Measurements from ENCODE around the gene TNRC6B.

The TNRC6B gene

DNA sequence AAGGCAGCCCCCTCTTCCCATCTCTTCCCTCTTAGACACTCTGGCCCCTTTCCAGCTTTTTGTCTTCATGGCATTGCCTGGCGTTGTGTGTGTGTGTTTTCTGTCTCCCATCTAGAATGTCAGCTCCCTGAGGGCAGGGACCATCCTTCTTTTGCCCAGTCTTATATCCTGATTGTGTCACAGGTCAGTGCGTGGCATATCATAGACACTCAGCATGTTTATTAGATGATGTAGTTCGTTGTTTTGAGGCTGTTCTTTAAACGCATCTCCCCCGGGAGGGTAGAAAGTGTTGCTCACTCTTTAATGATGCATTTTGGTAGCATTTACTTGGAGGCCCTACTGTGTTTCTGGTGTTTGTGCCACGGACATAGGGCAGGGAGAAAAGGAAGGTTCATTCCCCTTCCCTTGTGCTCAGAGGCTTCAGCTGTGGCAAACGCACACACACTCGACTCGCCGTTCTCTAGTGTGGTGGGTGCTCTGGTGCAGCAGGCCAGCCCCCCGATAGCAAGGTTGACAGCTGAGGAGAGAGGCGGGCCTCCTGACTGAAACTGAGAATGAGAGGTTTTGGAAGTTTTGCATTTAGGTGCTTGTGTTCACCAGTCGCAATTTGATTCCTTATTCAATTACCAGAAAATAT is 60.2 kb downstream of the TNRC6B start:
- H3K4me2 ChIP-seq (ENCODE audit: low read length), result peak overlapping the region; percentile 93

DNA sequence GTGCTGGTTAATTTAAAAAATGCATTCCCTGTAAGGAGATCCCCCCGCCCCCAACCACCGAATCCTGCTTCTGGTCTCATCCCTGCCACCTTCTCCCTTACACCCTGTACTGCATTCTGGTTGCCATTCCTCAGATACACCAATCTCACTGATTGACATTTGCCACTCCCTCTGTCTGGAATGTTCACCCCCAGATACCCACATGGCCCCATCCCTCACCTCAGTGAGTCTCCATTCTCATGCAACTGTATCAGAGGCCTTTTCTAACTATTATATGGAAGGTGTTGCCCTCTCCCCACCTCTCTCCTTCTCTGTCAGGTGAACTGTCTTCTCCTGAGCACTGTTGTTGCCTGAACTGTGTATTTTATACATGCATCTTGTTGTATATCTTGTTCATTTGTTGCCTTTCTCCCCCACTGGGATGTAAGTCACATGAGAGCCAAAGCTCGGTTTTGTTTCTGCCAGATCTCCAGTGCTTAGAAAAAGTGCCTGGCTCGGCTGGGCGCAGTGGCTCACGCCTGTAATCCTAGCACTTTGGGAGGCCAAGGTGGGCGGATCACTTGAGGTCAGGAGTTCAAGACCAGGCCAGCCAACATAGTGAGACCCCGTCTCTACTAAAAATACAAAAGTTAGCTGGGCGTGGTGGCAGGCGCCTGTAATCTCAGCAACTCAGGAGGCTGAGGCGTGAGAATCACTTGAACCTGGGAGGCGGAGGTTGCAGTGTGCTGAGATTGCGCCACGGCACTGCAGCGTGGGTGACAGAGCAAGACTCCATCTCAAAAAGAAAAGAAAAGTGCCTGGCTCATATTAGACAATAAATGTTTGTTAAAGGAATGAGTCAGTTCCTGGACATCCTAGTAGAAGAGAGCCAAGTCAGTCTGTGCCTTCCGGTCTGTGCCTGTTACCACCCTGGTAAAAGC is 61.0 kb downstream of the TNRC6B start:
- peaks cover 37% of the 10 kb centered on the region for H3K4me1 ChIP-seq (ENCODE audit: low read length)
- H3K79me2 ChIP-seq (ENCODE audit: low read length), result peaks cover 48% of the 10 kb centered on the region
- H3K4me3 ChIP-seq (ENCODE audit: low read length), result peak overlapping the region; percentile 60
- peak overlapping the region; percentile 93 for H3K4me2 ChIP-seq (ENCODE audit: low read length)
- peaks cover 5% of the 10 kb centered on the region for H3K36me3 ChIP-seq (replicated peaks; ENCODE audit: low read depth, low read length)
- peaks cover 70% of the 10 kb centered on the region for H4K20me1 ChIP-seq (ENCODE audit: insufficient read depth, low read length)
- TF ChIP-seq EZH2phosphoT487 (IDR thresholded peaks at IDR 0.05; ENCODE audit: low read depth), result no peak
- H3K9ac ChIP-seq (ENCODE audit: low read length), result peak overlapping the region; percentile 21; the same call in 1 of the 2 replicates
- no peaks in the 10 kb centered on the region for H3K9me3 ChIP-seq (ENCODE audit: insufficient read depth, low read length)
- H2AFZ ChIP-seq (ENCODE audit: low read depth, low read length), result no peak overlapping the region
- H3K27ac ChIP-seq (ENCODE audit: low read length), result no peak overlapping the region; the same call in 1 of the 2 replicates
- H3K27me3 ChIP-seq (ENCODE audit: low read depth, low read length), result no peaks in the 10 kb centered on the region

More for the DNA sequence above, 60.2 kb downstream of the TNRC6B start:
- peak overlapping the region; percentile 60 for H3K4me3 ChIP-seq (ENCODE audit: low read length)
- peak overlapping the region; percentile 58 for H3K27ac ChIP-seq (ENCODE audit: low read length)
- H3K79me2 ChIP-seq (ENCODE audit: low read length), result peaks cover 49% of the 10 kb centered on the region
- no peak overlapping the region for H2AFZ ChIP-seq (ENCODE audit: low read depth, low read length)
- peaks cover 7% of the 10 kb centered on the region for H3K36me3 ChIP-seq (replicated peaks; ENCODE audit: low read depth, low read length)
- H4K20me1 ChIP-seq (ENCODE audit: insufficient read depth, low read length), result peaks cover 72% of the 10 kb centered on the region
- H3K9ac ChIP-seq (ENCODE audit: low read length), result peak overlapping the region; percentile 21; the same call in 1 of the 2 replicates
- H3K9me3 ChIP-seq (ENCODE audit: insufficient read depth, low read length), result no peaks in the 10 kb centered on the region
- TF ChIP-seq, protein P1, sequence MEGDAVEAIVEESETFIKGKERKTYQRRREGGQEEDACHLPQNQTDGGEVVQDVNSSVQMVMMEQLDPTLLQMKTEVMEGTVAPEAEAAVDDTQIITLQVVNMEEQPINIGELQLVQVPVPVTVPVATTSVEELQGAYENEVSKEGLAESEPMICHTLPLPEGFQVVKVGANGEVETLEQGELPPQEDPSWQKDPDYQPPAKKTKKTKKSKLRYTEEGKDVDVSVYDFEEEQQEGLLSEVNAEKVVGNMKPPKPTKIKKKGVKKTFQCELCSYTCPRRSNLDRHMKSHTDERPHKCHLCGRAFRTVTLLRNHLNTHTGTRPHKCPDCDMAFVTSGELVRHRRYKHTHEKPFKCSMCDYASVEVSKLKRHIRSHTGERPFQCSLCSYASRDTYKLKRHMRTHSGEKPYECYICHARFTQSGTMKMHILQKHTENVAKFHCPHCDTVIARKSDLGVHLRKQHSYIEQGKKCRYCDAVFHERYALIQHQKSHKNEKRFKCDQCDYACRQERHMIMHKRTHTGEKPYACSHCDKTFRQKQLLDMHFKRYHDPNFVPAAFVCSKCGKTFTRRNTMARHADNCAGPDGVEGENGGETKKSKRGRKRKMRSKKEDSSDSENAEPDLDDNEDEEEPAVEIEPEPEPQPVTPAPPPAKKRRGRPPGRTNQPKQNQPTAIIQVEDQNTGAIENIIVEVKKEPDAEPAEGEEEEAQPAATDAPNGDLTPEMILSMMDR (IDR thresholded peaks at IDR 0.05; ENCODE audit: low read depth, low read length), result no peak
- TF ChIP-seq EZH2phosphoT487 (IDR thresholded peaks at IDR 0.05; ENCODE audit: low read depth), result no peak
- H3K4me1 ChIP-seq (ENCODE audit: low read length), result peaks cover 37% of the 10 kb centered on the region
- no peaks in the 10 kb centered on the region for H3K27me3 ChIP-seq (ENCODE audit: low read depth, low read length)

DNA sequence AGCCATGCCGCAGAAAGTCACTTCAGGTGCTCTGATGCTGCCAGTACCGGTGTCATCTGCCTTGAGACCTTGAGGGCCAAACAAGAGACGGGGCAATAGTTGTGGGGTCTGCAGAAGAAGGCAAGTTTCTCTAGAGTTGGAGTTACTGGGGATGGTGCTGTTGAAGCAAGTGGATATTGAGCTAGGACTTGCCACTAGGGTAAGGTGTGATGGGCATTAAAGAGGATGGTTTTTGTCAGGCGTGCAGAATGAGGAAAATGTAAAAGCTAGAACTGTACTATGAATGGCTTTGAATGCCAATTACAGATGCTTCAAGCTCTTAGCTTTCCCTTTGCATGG is 61.6 kb downstream of the TNRC6B start:
- Histone ChIP-seq H3K4me2 (ENCODE audit: low read length) (no peak overlapping the region), H2AFZ (ENCODE audit: low read depth, low read length) (no peak overlapping the region), H3K79me2 (ENCODE audit: low read length) (peaks cover 48% of the 10 kb centered on the region), H4K20me1 (ENCODE audit: insufficient read depth, low read length) (peaks cover 68% of the 10 kb centered on the region), H3K27ac (ENCODE audit: low read length) (no peak overlapping the region), H3K4me1 (ENCODE audit: low read length) (peaks cover 37% of the 10 kb centered on the region), H3K27me3 (ENCODE audit: low read depth, low read length) (no peaks in the 10 kb centered on the region), H3K4me3 (ENCODE audit: low read length) (no peak overlapping the region), H3K36me3 (replicated peaks; ENCODE audit: low read depth, low read length) (peaks cover 3% of the 10 kb centered on the region), H3K9me3 (ENCODE audit: insufficient read depth, low read length) (no peaks in the 10 kb centered on the region), H3K9ac (ENCODE audit: low read length) (no peak overlapping the region)
- TF ChIP-seq EZH2phosphoT487 (IDR thresholded peaks at IDR 0.05; ENCODE audit: low read depth), result no peak
- TF ChIP-seq, protein P1 (IDR thresholded peaks at IDR 0.05; ENCODE audit: low read depth, low read length), result no peak

DNA sequence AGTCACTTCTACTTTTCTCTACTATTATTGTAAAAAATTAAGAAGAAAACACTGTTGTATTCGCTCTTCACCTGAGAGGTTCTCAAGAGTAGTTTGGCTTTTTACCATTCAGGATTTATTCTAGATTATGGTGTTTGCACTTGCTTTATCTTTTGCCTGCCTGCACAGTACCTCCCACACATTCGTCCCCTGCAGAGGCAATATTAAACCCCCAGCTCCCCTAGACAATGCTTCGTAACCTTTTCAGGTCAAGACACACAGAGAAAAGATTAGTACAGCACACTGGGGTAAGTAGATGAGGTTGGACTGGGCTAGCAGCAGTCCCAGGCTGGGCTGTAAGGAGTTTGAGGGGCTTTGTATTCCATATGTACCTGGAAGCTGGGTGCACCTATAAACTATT is 62.4 kb downstream of the TNRC6B start:
- no peaks in the 10 kb centered on the region for H3K9me3 ChIP-seq (ENCODE audit: insufficient read depth, low read length)
- no peak overlapping the region for H2AFZ ChIP-seq (ENCODE audit: low read depth, low read length)
- H4K20me1 ChIP-seq (ENCODE audit: insufficient read depth, low read length), result peaks cover 60% of the 10 kb centered on the region
- H3K36me3 ChIP-seq (replicated peaks; ENCODE audit: low read depth, low read length), result peaks cover 3% of the 10 kb centered on the region
- no peaks in the 10 kb centered on the region for H3K27me3 ChIP-seq (ENCODE audit: low read depth, low read length)
- H3K79me2 ChIP-seq (ENCODE audit: low read length), result peaks cover 48% of the 10 kb centered on the region
- H3K4me2 ChIP-seq (ENCODE audit: low read length), result no peak overlapping the region
- peaks cover 37% of the 10 kb centered on the region for H3K4me1 ChIP-seq (ENCODE audit: low read length)
- TF ChIP-seq, protein P1 (IDR thresholded peaks at IDR 0.05; ENCODE audit: low read depth, low read length), result no peak
- H3K27ac ChIP-seq (ENCODE audit: low read length), result no peak overlapping the region
- no peak overlapping the region for H3K9ac ChIP-seq (ENCODE audit: low read length)
- no peak overlapping the region for H3K4me3 ChIP-seq (ENCODE audit: low read length)
